ENCODE data around the gene BLCAP. TPM values are rescaled to one million over a fixed set of nuclear protein-coding genes. Genes with fewer than 3 reads are reported as not detected.

Gene BLCAP
- total and polyA plus RNA-seq, 2 experiments from 2014 or later: 62.2 to 64.8 TPM

DNA sequence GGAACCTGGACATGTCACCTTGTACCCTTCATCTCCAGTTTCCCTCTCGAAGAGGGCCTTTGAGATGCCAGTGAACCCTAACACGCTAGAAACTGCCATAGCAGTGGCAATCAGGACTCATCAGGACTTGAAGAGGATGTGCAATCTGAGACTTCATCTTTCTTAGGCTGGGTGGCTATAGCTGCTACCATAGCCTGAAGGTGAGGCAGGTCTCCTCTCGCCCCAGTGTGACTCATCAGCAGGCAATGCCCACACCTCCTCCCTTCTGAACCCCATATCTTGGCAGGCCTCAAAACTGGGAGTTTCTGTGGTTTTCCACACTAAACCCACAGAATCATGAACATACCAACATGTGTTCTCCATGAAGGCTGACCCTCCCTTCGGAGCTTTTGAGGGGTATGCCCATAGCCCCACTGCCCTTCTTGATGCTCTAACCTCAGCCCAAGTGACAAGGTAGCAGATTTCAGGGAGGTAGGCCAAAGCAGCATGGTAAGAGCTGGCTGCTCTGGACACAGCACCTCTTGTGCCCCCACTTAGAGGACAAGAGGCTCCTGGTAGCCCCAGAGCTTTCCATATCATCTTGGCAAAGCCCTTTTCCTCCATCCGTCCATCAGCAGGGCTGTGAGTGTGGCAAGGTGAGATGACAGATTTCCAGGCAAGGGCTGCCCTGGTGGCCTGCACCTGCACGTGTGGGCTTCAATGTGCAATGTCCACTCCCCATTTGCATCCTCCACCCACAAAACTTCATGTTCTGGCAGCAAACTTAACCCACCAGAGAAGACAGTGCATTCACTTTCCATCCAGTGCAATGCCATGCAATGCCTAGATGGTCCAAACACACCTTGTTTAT lies 2.6 kb downstream of the BLCAP start:
- H3K36me3 Mint-ChIP-seq (ENCODE audit: low read depth): peaks cover 45% of the 10 kb centered on the region

DNA sequence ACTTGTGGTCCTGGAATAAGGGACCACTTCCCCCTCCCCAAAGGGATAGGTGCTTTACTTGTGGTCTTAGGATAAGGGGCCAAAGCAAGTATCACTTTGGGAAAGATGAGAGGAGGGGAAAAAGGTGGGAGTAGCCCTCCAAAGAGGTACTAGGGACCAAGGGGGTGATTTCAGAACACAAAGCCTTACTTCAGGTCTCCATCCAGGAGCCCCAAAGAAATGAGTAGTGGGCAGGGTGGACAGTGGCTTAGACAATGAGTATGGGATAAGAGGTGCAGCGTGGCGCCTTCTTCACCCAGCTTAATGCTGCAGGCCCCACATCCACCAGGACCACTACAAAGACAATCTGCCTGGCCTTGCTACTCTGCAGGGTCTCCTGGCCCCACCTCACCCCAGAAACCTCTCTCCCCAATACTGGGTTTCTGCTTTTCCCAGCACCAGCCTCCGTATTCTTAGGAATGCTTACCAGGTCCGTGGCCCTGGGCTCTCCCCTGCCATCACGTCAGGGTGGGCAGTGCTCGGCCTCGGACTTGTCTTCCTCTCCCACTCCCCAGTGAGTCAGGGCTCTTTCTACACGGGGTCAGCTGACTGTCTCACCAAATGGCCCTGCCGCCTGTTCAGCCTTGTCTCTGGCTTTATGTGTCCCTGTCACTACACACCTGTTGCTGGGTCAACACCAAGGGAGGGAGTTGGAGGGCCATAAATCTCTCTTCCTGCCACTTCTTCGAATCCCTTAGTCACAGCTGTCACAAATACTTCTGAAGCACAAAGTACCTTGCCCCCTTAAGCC lies 3.6 kb downstream of the BLCAP start:
- no peak for DNase-seq (ENCODE audit: low spot score)
- Histone ChIP-seq H3K79me2 (replicated peaks; ENCODE audit: insufficient read depth) (peaks cover 84% of the 10 kb centered on the region), H3K36me3 (ENCODE audit: insufficient read depth) (no peaks in the 10 kb centered on the region; the same call in 1 of the 2 replicates), H3F3A (replicated peaks; ENCODE audit: low read depth) (no peaks in the 10 kb centered on the region), H3K27ac (ENCODE audit: low read depth) (peak overlapping the region; percentile 75), H3K27me3 (ENCODE audit: insufficient read depth) (no peaks in the 10 kb centered on the region), H2AFZ (no peak overlapping the region), H3K4me3 (no peak overlapping the region), H4K20me1 (replicated peaks; ENCODE audit: insufficient read depth) (peaks cover 34% of the 10 kb centered on the region), H3K4me1 (ENCODE audit: insufficient read depth) (peaks cover 54% of the 10 kb centered on the region), H3K9me2 (ENCODE audit: insufficient read depth) (no peaks in the 10 kb centered on the region), H3K4me2 (peak overlapping the region; percentile 93; the same call in 1 of the 2 replicates)
- Mint-ChIP-seq H3K27me3 (ENCODE audit: insufficient read depth, low read depth, poor library complexity) (peaks cover 22% of the 10 kb centered on the region), H3K27ac (peak overlapping the region; percentile 60), H3K36me3 (ENCODE audit: low read depth) (peaks cover 55% of the 10 kb centered on the region), H3K9me3 (peaks cover 19% of the 10 kb centered on the region), H3K4me1 (peaks cover 67% of the 10 kb centered on the region), H3K4me3 (peak overlapping the region; percentile 3; the same call in 1 of the 3 replicates)
- ATAC-seq: no peak
- TF ChIP-seq JUNB (IDR thresholded peaks at IDR 0.05; ENCODE audit: unreplicated experiment) (no peak), ZNF114 (CRISPR knock-in tag; IDR thresholded peaks at IDR 0.05) (no peak), EZH2phosphoT487 (IDR thresholded peaks at IDR 0.05; ENCODE audit: unreplicated experiment) (no peak), CREB1 (CRISPR knock-in tag; IDR thresholded peaks at IDR 0.05; ENCODE audit: low read depth) (no peak), EZH2 (IDR thresholded peaks at IDR 0.05; ENCODE audit: low read depth, unreplicated experiment) (no peak), ZNF331 (CRISPR knock-in tag; IDR thresholded peaks at IDR 0.05; ENCODE audit: low read depth) (no peak), NANOG (IDR thresholded peaks at IDR 0.05; ENCODE audit: borderline replicate concordance) (no peak)
- TF ChIP-seq, protein P1, sequence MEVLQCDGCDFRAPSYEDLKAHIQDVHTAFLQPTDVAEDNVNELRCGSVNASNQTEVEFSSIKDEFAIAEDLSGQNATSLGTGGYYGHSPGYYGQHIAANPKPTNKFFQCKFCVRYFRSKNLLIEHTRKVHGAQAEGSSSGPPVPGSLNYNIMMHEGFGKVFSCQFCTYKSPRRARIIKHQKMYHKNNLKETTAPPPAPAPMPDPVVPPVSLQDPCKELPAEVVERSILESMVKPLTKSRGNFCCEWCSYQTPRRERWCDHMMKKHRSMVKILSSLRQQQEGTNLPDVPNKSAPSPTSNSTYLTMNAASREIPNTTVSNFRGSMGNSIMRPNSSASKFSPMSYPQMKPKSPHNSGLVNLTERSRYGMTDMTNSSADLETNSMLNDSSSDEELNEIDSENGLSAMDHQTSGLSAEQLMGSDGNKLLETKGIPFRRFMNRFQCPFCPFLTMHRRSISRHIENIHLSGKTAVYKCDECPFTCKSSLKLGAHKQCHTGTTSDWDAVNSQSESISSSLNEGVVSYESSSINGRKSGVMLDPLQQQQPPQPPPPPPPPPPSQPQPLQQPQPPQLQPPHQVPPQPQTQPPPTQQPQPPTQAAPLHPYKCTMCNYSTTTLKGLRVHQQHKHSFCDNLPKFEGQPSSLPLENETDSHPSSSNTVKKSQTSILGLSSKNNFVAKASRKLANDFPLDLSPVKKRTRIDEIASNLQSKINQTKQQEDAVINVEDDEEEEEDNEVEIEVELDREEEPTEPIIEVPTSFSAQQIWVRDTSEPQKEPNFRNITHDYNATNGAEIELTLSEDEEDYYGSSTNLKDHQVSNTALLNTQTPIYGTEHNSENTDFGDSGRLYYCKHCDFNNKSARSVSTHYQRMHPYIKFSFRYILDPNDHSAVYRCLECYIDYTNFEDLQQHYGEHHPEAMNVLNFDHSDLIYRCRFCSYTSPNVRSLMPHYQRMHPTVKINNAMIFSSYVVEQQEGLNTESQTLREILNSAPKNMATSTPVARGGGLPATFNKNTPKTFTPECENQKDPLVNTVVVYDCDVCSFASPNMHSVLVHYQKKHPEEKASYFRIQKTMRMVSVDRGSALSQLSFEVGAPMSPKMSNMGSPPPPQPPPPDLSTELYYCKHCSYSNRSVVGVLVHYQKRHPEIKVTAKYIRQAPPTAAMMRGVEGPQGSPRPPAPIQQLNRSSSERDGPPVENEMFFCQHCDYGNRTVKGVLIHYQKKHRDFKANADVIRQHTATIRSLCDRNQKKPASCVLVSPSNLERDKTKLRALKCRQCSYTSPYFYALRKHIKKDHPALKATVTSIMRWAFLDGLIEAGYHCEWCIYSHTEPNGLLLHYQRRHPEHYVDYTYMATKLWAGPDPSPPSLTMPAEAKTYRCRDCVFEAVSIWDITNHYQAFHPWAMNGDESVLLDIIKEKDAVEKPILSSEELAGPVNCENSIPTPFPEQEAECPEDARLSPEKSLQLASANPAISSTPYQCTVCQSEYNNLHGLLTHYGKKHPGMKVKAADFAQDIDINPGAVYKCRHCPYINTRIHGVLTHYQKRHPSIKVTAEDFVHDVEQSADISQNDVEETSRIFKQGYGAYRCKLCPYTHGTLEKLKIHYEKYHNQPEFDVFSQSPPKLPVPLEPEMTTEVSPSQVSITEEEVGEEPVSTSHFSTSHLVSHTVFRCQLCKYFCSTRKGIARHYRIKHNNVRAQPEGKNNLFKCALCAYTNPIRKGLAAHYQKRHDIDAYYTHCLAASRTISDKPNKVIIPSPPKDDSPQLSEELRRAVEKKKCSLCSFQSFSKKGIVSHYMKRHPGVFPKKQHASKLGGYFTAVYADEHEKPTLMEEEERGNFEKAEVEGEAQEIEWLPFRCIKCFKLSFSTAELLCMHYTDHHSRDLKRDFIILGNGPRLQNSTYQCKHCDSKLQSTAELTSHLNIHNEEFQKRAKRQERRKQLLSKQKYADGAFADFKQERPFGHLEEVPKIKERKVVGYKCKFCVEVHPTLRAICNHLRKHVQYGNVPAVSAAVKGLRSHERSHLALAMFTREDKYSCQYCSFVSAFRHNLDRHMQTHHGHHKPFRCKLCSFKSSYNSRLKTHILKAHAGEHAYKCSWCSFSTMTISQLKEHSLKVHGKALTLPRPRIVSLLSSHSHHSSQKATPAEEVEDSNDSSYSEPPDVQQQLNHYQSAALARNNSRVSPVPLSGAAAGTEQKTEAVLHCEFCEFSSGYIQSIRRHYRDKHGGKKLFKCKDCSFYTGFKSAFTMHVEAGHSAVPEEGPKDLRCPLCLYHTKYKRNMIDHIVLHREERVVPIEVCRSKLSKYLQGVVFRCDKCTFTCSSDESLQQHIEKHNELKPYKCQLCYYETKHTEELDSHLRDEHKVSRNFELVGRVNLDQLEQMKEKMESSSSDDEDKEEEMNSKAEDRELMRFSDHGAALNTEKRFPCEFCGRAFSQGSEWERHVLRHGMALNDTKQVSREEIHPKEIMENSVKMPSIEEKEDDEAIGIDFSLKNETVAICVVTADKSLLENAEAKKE (CRISPR knock-in tag; IDR thresholded peaks at IDR 0.05): no peak
- TF ChIP-seq, protein P2, sequence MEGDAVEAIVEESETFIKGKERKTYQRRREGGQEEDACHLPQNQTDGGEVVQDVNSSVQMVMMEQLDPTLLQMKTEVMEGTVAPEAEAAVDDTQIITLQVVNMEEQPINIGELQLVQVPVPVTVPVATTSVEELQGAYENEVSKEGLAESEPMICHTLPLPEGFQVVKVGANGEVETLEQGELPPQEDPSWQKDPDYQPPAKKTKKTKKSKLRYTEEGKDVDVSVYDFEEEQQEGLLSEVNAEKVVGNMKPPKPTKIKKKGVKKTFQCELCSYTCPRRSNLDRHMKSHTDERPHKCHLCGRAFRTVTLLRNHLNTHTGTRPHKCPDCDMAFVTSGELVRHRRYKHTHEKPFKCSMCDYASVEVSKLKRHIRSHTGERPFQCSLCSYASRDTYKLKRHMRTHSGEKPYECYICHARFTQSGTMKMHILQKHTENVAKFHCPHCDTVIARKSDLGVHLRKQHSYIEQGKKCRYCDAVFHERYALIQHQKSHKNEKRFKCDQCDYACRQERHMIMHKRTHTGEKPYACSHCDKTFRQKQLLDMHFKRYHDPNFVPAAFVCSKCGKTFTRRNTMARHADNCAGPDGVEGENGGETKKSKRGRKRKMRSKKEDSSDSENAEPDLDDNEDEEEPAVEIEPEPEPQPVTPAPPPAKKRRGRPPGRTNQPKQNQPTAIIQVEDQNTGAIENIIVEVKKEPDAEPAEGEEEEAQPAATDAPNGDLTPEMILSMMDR (conservative IDR thresholded peaks at IDR 0.05; ENCODE audit: low read depth in 2 of 2): no peak

More for the DNA sequence above, 2.6 kb downstream of the BLCAP start:
- Mint-ChIP-seq H3K4me3 (peak overlapping the region; percentile 94), H3K27ac (peak overlapping the region; percentile 17), H3K4me1 (peaks cover 61% of the 10 kb centered on the region), H3K9me3 (peaks cover 19% of the 10 kb centered on the region), H3K27me3 (ENCODE audit: insufficient read depth, low read depth, poor library complexity) (peaks cover 21% of the 10 kb centered on the region)
- peak overlapping the region; percentile 93 for H3K4me2 ChIP-seq
- DNase-seq (ENCODE audit: low spot score): no peak
- ATAC-seq: no peak
- H3K79me2 ChIP-seq (replicated peaks; ENCODE audit: insufficient read depth): peaks cover 74% of the 10 kb centered on the region
- H3K27me3 ChIP-seq (ENCODE audit: insufficient read depth): no peaks in the 10 kb centered on the region
- no peaks in the 10 kb centered on the region for H3K9me2 ChIP-seq (ENCODE audit: insufficient read depth)
- no peak overlapping the region for H2AFZ ChIP-seq
- TF ChIP-seq POLR2AphosphoS5 (IDR thresholded peaks at IDR 0.05; ENCODE audit: low read depth) (0 out of 2 replicates have a peak, but pooled peaks have one; percentile 0), EZH2phosphoT487 (IDR thresholded peaks at IDR 0.05; ENCODE audit: unreplicated experiment) (no peak)
- peaks cover 27% of the 10 kb centered on the region for H4K20me1 ChIP-seq (replicated peaks; ENCODE audit: insufficient read depth)
- no peak overlapping the region; the same call in 1 of the 2 replicates for H3K27ac ChIP-seq (ENCODE audit: low read depth)
- peak overlapping the region; percentile 84 for H3K4me3 ChIP-seq
- no peaks in the 10 kb centered on the region for H3F3A ChIP-seq (replicated peaks; ENCODE audit: low read depth)
- H3K36me3 ChIP-seq (ENCODE audit: insufficient read depth): no peaks in the 10 kb centered on the region; the same call in 1 of the 2 replicates
- H3K4me1 ChIP-seq (ENCODE audit: insufficient read depth): peaks cover 49% of the 10 kb centered on the region

All from GM23338 (cell line).